K562 (cell line): ENCODE measurements around the gene SCGB1D1. TPM values are rescaled to one million over a fixed set of nuclear protein-coding genes. Genes with fewer than 3 reads are reported as not detected.

ENCODE experiments used
- ATAC-seq: fragments of 200-7000 bp; cut with Tn5 transposase; 3 replicates; pipeline ENCODE4 v1.9.1; 2020; ENCODE audit warnings: moderate library complexity
- BruUV-seq: library from RNA; stranded (reverse); fragments of 400-500 nt; replicated peaks from 2 replicates; lab custom pipeline; 2021; lab: Mats Ljungman, UMichigan
- CTCF ChIA-PET: fragments of 300-600 bp; formaldehyde crosslinking; extraction: SDS; loops from one replicate; lab custom pipeline; 2021; ENCODE audit warnings: low intra/inter-chr PET ratio; lab: Yijun Ruan, JAX
- POLR2A ChIA-PET: fragments of 300-600, 350-650 bp; sonication (Branson Sonifier 250); formaldehyde crosslinking; extraction: SDS; loops from one replicate; lab custom pipeline; 2021; ENCODE audit warnings: antibody characterized with exemption, inconsistent platforms; lab: Yijun Ruan, JAX
- DNase-seq, 4 experiments: peaks; one replicate each; pipeline versions ENCODE4 v3.0.0 to v3.0.0-alpha.2; 2011 to 2018; ENCODE audit warnings: low spot score in 3 of 4, mixed read lengths in 3 of 4; ENCODE audit errors: extremely low read depth in 1 of 4
- FAIRE-seq: peaks from 2 replicates; lab custom pipeline; 2011; peaks lifted over from hg19 to GRCh38; lab: Jason Lieb, UNC
- H2AFZ ChIP-seq: 2 replicates; pipeline ENCODE4 v1.6.0; 2011; ENCODE audit warnings: low read depth, low read length, control low read depth, inconsistent platforms
- H3K27ac ChIP-seq: fragments of 200-600 bp; 3 replicates; pipeline ENCODE4 v1.8.0; 2011; ENCODE audit warnings: low read depth, mild to moderate bottlenecking, control low read depth, inconsistent platforms, low read length, moderate library complexity, mixed read lengths; ENCODE audit errors: extremely low read depth
- H3K27me3 ChIP-seq, 2 experiments: fragments of 300-600 bp in 1 of 2; 2 replicates in 1 of 2; 3 replicates in 1 of 2; pipeline versions ENCODE4 v1.6.0 to v1.8.0; 2011; ENCODE audit warnings: inconsistent platforms in 2 of 2, low read length in 2 of 2, mild to moderate bottlenecking in 1 of 2, mixed read lengths in 1 of 2, moderate library complexity in 1 of 2; ENCODE audit not compliant: control insufficient read depth in 2 of 2, insufficient read depth in 2 of 2
- H3K36me3 ChIP-seq: fragments of 300-600 bp; 3 replicates; pipeline ENCODE4 v1.8.0; 2011; ENCODE audit warnings: mild to moderate bottlenecking, low read length, inconsistent platforms; ENCODE audit not compliant: control insufficient read depth, insufficient read depth
- H3K4me1 ChIP-seq, 2 experiments: fragments of 200-600 bp in 1 of 2; replicated peaks in 1 of 2; 2 replicates in 1 of 2; 3 replicates in 1 of 2; pipeline versions ENCODE4 v1.5.1 to v1.8.0; 2011; ENCODE audit warnings: inconsistent platforms in 2 of 2, low read length in 2 of 2, mild to moderate bottlenecking in 1 of 2, mixed read lengths in 1 of 2, moderate library complexity in 1 of 2; ENCODE audit not compliant: control insufficient read depth in 2 of 2, insufficient read depth in 2 of 2
- H3K4me2 ChIP-seq: 2 replicates; pipeline ENCODE4 v1.6.1; 2011; ENCODE audit warnings: low read length, control low read depth, inconsistent platforms, mixed read lengths; ENCODE audit not compliant: insufficient read depth
- H3K4me3 ChIP-seq: fragments of 200-600 bp; sonication (generic), shearing (Covaris generic); 2 replicates; pipeline ENCODE4 v1.5.1; 2016; ENCODE audit warnings: control low read depth, inconsistent platforms
- H3K79me2 ChIP-seq: fragments of 200-600 bp; 3 replicates; pipeline ENCODE4 v1.8.0; 2011; ENCODE audit warnings: low read length, inconsistent platforms; ENCODE audit not compliant: control insufficient read depth, insufficient read depth
- H3K9ac ChIP-seq, 2 experiments: 2 replicates each; pipeline versions ENCODE4 v1.6.0 to v1.6.1; 2011; ENCODE audit warnings: low read depth in 2 of 2, low read length in 2 of 2, control low read depth in 1 of 2, inconsistent platforms in 1 of 2, mild to moderate bottlenecking in 1 of 2, mixed read lengths in 1 of 2; ENCODE audit not compliant: insufficient read depth in 1 of 2
- H3K9me1 ChIP-seq: one replicate; pipeline ENCODE4 v1.6.0; 2011; ENCODE audit warnings: inconsistent platforms, mild to moderate bottlenecking, low read length, moderate library complexity; ENCODE audit not compliant: control insufficient read depth, insufficient read depth
- H3K9me3 ChIP-seq: replicated peaks from 2 replicates; pipeline ENCODE4 v1.5.1; 2011; ENCODE audit warnings: low read depth, low read length, inconsistent platforms; ENCODE audit not compliant: control insufficient read depth, insufficient read depth
- H4K20me1 ChIP-seq: replicated peaks from 2 replicates; pipeline ENCODE4 v1.6.1; 2011; ENCODE audit warnings: low read length, inconsistent platforms, mixed read lengths; ENCODE audit not compliant: control insufficient read depth, insufficient read depth
- ARID4B ChIP-seq: sonication (generic); formaldehyde crosslinking; IDR thresholded peaks from 2 replicates; pipeline ENCODE4 v1.8.0; 2022; ENCODE audit warnings: mild to moderate bottlenecking, missing genetic modification reagents
- ATF3 ChIP-seq, 2 experiments: fragments of 450-650 bp in 1 of 2; sonication (generic) in 1 of 2; formaldehyde crosslinking in 1 of 2; IDR thresholded peaks in 1 of 2; conservative IDR thresholded peaks in 1 of 2; 2 replicates each; pipeline versions ENCODE4 v1.6.1 to v1.8.1; 2016 to 2023; ENCODE audit warnings: mild to moderate bottlenecking in 2 of 2, moderate library complexity in 2 of 2, inconsistent platforms in 1 of 2, missing genetic modification reagents in 1 of 2
- BCOR ChIP-seq: fragments of 450-650 bp; IDR thresholded peaks from 2 replicates; pipeline ENCODE4 v1.6.1; 2016
- EP400 ChIP-seq: fragments of 450-650 bp; IDR thresholded peaks from 2 replicates; pipeline ENCODE4 v1.6.1; 2017; ENCODE audit warnings: antibody characterized with exemption, mild to moderate bottlenecking, moderate library complexity
- ETV5 ChIP-seq: sonication (generic); formaldehyde crosslinking; IDR thresholded peaks from 2 replicates; pipeline ENCODE4 v1.4.0; 2020; ENCODE audit warnings: low read depth, mild to moderate bottlenecking, missing genetic modification reagents
- FOXM1 ChIP-seq, 2 experiments: fragments of 450-650 bp in 1 of 2; sonication (generic) in 1 of 2; formaldehyde crosslinking in 1 of 2; IDR thresholded peaks; 2 replicates each; pipeline versions ENCODE4 v1.6.1 to v1.9.0; 2017 to 2022; ENCODE audit warnings: low read depth in 2 of 2, mild to moderate bottlenecking in 2 of 2, missing genetic modification reagents in 1 of 2, moderate library complexity in 1 of 2
- PHF21A ChIP-seq: fragments of 450-650 bp; IDR thresholded peaks from 2 replicates; pipeline ENCODE4 v1.6.1; 2017; ENCODE audit warnings: low read depth, borderline replicate concordance
- PURB ChIP-seq: sonication (generic); formaldehyde crosslinking; IDR thresholded peaks from 2 replicates; pipeline ENCODE4 v1.9.0; 2021; ENCODE audit warnings: low read depth, mild to moderate bottlenecking, missing genetic modification reagents
- RBFOX2 ChIP-seq: fragments of 200-400 bp; formaldehyde crosslinking; IDR thresholded peaks from 2 replicates; pipeline ENCODE4 v1.6.1; 2017; ENCODE audit warnings: low read depth, mild to moderate bottlenecking, low read length, moderate library complexity
- TCF3 ChIP-seq: sonication (generic); formaldehyde crosslinking; IDR thresholded peaks from 2 replicates; pipeline ENCODE4 v1.4.0; 2020; ENCODE audit warnings: mild to moderate bottlenecking, missing genetic modification reagents
- ZBTB17 ChIP-seq: fragments of 450-650 bp; formaldehyde crosslinking; IDR thresholded peaks from 2 replicates; pipeline ENCODE4 v1.4.0; 2020; ENCODE audit warnings: mild to moderate bottlenecking
- ZNF124 ChIP-seq: sonication (generic); formaldehyde crosslinking; IDR thresholded peaks from 2 replicates; pipeline ENCODE4 v1.8.1; 2022; ENCODE audit warnings: missing genetic modification reagents
- WGBS: fragments of 100-300 bp; shearing (Covaris generic); methylation state at CpG from one replicate; pipeline ENCODE4 v1.1.6; 2016; ENCODE audit warnings: low coverage, mixed read lengths; ENCODE audit not compliant: insufficient coverage; ENCODE audit errors: missing lambda C conversion rate; 5-methylcytosine and 5-hydroxymethylcytosine counted together
- in situ Hi-C: fragments of 300-500 bp; cut with MboI; formaldehyde crosslinking; loops from 4 replicates; pipeline ENCODE4 v1.15.0; 2018; ENCODE audit warnings: inconsistent platforms, mixed read lengths
- intact Hi-C: fragments of 100-400 bp; cut with micrococcal nuclease; formaldehyde crosslinking; loops from 2 replicates; pipeline ENCODE4 v1.14.2; 2022
- polyA plus RNA-seq, 8 experiments: library from polyadenylated mRNA; depleted of rRNA in 4 of 8; stranded (reverse) in 5 of 8; unstranded in 3 of 8; fragments of >200 nt; fragmentation: Nextera tagmentation in 2 of 8; fragmentation: Illumina TruSeq in 1 of 8; extraction: Ambion mirVana in 2 of 8; extraction: Trizol in 1 of 8; gene quantifications; 2 replicates each; pipeline versions ENCODE4 v1.2.1 to v1.2.3, GENCODE V29; 2011 to 2014; ENCODE audit warnings: inconsistent platforms in 1 of 8, missing spikeins in 1 of 8
- total RNA-seq, 7 experiments: library from RNA; depleted of rRNA in 6 of 7; stranded (reverse); fragments of >200 nt in 6 of 7; fragmentation: Illumina TruSeq in 2 of 7; extraction: Trizol in 2 of 7; gene quantifications; 2 replicates each; pipeline versions ENCODE4 v1.2.1 to v1.2.3, GENCODE V29; 2011 to 2021; ENCODE audit warnings: low replicate concordance in 1 of 7

SCGB1D1 gene
- total and polyA plus RNA-seq, 9 of the 15 experiments (the other 6 are each of a cell fraction or from before 2014, with no cell fraction given): not detected

GRCh38 chr11:62241095-62241494 lies 51.1 kb downstream of the SCGB1D1 start:
- no peak for ATAC-seq
- CTCF ChIA-PET: no interaction called here
- H3K4me2 ChIP-seq: no peak overlapping the region
- TF ChIP-seq ATF3 (IDR thresholded peaks at IDR 0.05): no peak
- TF ChIP-seq ATF3 (CRISPR knock-in tag; conservative IDR thresholded peaks at IDR 0.05): no peak
- TF ChIP-seq PHF21A: no peak
- no peak for TF ChIP-seq PURB (CRISPR knock-in tag)
- no peak for TF ChIP-seq RBFOX2
- no peak for TF ChIP-seq ARID4B (CRISPR knock-in tag)
- no peak for TF ChIP-seq ZBTB17
- TF ChIP-seq EP400: no peak
- TF ChIP-seq TCF3 (CRISPR knock-in tag): no peak
- TF ChIP-seq ZNF124 (CRISPR knock-in tag): no peak
- TF ChIP-seq BCOR: no peak
- no peak for TF ChIP-seq ETV5
- TF ChIP-seq FOXM1 (IDR thresholded peaks at IDR 0.05; ENCODE audit: low read depth): no peak
- TF ChIP-seq FOXM1 (CRISPR knock-in tag; IDR thresholded peaks at IDR 0.05; ENCODE audit: low read depth): no peak

More at GRCh38 chr11:62241095-62241494, 51.1 kb downstream of the SCGB1D1 start:
- WGBS: 2% methylated on average over 3 of the region's 3 CpGs
- H3K9ac ChIP-seq: no peak overlapping the region
- no peaks in the 10 kb centered on the region for H3K36me3 ChIP-seq
- no peaks in the 10 kb centered on the region for H3K9me1 ChIP-seq
- in situ Hi-C loops (no loop called here), intact Hi-C loops (no loop called here)
- no peaks in the 10 kb centered on the region for H3K9me3 ChIP-seq
- H3K79me2 ChIP-seq: no peaks in the 10 kb centered on the region
- no peak for DNase-seq
- H3K27ac ChIP-seq: no peak overlapping the region
- peaks cover 0 to 21% of the 10 kb centered on the region in 2 experiments; a peak in 3 of 5 replicates for H3K27me3 ChIP-seq
- no TSS peak for BruUV-seq
- H3K4me1 ChIP-seq: no peaks in the 10 kb centered on the region
- FAIRE-seq: no peak
- H3K4me3 ChIP-seq: no peak overlapping the region
- H4K20me1 ChIP-seq: no peaks in the 10 kb centered on the region
- POLR2A ChIA-PET: interaction anchor here (1.0 kb wide), 1 partner anchor 19 kb away, joined by 5 read pairs; no protein-coding TSS in a partner anchor
- H2AFZ ChIP-seq: no peak overlapping the region
